ENCODE data around the gene SH3BP5.

Gene SH3BP5

DNA sequence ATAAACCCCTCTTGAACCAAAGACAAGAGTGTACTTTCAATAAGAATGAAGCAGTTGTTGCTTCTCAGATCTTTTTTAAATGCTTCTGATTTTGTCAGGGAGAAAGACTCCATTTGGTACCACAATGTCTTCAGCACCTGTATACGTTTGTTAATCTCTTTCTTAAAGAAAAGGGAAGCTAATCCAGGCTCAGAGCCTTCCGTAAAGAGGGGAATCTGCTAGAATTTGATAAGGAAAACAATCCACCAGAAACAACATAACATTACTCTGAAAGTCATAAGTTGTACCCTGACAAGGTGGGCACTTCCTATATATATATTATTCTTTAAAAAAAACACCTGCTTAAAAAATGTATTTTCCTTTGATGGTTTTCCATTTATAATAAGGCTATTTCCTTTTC is 19.8 kb downstream of the SH3BP5 start:
- DNase-seq (ENCODE audit: low spot score) = no peak
- TF ChIP-seq, protein P1, sequence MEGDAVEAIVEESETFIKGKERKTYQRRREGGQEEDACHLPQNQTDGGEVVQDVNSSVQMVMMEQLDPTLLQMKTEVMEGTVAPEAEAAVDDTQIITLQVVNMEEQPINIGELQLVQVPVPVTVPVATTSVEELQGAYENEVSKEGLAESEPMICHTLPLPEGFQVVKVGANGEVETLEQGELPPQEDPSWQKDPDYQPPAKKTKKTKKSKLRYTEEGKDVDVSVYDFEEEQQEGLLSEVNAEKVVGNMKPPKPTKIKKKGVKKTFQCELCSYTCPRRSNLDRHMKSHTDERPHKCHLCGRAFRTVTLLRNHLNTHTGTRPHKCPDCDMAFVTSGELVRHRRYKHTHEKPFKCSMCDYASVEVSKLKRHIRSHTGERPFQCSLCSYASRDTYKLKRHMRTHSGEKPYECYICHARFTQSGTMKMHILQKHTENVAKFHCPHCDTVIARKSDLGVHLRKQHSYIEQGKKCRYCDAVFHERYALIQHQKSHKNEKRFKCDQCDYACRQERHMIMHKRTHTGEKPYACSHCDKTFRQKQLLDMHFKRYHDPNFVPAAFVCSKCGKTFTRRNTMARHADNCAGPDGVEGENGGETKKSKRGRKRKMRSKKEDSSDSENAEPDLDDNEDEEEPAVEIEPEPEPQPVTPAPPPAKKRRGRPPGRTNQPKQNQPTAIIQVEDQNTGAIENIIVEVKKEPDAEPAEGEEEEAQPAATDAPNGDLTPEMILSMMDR (IDR thresholded peaks at IDR 0.05; ENCODE audit: extremely low read depth, insufficient read depth, missing control alignments) = no peak
- in situ Hi-C loops (cut with MboI; ENCODE audit: low pct_unique_long_range_greater_than_20kb, low sequenced_read_pairs, unreplicated experiment) = no loop called here

- peak; percentile 79 for DNase-seq (ENCODE audit: low spot score)
- in situ Hi-C loops (cut with MboI; ENCODE audit: low pct_unique_long_range_greater_than_20kb, low sequenced_read_pairs, unreplicated experiment) = no loop called here
- TF ChIP-seq, protein P1 (IDR thresholded peaks at IDR 0.05; ENCODE audit: extremely low read depth, insufficient read depth, missing control alignments) = no peak
Observed at GRCh38 chr3:15310491-15311370, 21.7 kb downstream of the SH3BP5 start.

- in situ Hi-C loops (cut with MboI; ENCODE audit: low pct_unique_long_range_greater_than_20kb, low sequenced_read_pairs, unreplicated experiment) = no loop called here
- TF ChIP-seq, protein P1 (IDR thresholded peaks at IDR 0.05; ENCODE audit: extremely low read depth, insufficient read depth, missing control alignments) = no peak
- no peak for DNase-seq (ENCODE audit: low spot score)
Observed at GRCh38 chr3:15309662-15310335, 22.6 kb downstream of the SH3BP5 start.

DNA sequence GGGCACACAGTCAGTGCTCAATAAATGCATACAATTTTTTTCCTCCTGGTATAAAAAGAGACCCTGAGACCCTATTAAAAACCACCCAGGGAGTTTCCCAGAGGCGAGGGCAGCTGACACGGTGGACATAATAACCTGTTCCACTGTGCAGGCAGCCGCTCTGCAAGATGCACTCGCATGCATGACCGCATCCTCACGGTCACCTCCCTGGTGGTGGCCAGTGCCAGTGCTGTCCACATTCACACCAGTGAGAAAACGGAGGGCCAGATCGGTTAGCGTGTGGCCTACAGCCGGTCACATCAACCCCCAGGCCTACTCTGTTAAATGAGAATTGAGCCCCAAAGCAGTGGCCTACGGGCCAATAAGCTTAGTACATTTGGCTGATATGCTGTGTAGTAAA is 24.8 kb downstream of the SH3BP5 start:
- TF ChIP-seq, protein P1 (IDR thresholded peaks at IDR 0.05; ENCODE audit: extremely low read depth, insufficient read depth, missing control alignments) = no peak
- in situ Hi-C loops (cut with MboI; ENCODE audit: low pct_unique_long_range_greater_than_20kb, low sequenced_read_pairs, unreplicated experiment) = no loop called here
- no peak for DNase-seq (ENCODE audit: low spot score)

DNA sequence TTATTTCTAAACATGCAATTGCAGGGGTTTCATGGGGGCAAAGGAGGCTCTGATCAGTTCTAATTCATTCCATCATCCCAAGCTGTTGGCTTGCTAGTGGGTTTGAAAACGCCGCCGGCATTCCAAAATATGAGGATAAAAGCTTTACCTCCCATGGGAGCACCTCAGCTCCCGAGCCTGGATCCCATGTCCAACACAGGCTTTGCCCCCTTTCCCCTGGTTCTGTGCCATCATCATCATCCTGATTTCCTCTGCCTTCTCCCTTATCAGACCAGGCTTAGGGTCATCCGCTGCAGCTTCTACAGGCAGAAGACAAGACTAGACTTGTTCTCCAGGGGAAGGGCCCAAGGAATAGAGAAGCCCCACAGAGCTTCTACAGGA is 25.4 kb downstream of the SH3BP5 start:
- in situ Hi-C loops (cut with MboI; ENCODE audit: low pct_unique_long_range_greater_than_20kb, low sequenced_read_pairs, unreplicated experiment) = no loop called here
- DNase-seq (ENCODE audit: low spot score) = no peak

DNA sequence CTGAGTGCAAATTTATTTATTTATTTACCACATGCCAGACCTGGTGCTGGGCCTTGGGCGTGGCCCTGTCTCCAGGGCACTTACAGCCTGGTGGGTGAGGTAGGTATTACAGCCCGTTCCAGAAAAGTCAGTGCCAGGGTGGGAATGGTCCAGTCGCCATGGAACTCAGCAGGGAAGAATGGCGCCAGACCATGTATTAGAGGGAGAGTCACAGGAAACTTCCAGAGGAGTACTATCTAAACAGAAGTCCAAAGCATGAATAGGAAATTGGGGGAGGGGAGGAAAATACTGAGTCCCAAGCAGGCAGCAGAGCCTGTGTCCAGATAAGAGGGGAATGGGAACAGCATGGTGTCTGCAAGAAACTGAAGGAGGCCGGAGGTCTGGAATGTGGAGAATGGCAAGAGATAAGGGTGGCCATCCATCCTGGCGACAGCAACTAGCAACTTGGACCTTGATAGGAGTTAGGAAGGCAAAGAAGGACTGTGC is 27.0 kb downstream of the SH3BP5 start:
- in situ Hi-C loops (cut with MboI; ENCODE audit: low pct_unique_long_range_greater_than_20kb, low sequenced_read_pairs, unreplicated experiment) = no loop called here
- TF ChIP-seq, protein P1 (IDR thresholded peaks at IDR 0.05; ENCODE audit: extremely low read depth, insufficient read depth, missing control alignments) = no peak
- no peak for DNase-seq (ENCODE audit: low spot score)

More for the DNA sequence above, 25.4 kb downstream of the SH3BP5 start:
- TF ChIP-seq, protein P1 (IDR thresholded peaks at IDR 0.05; ENCODE audit: extremely low read depth, insufficient read depth, missing control alignments) = no peak
